GM13977 (cell line): Measurements from ENCODE around the gene RAD18.

Experiments used
- DNase-seq: peaks from one replicate; pipeline ENCODE4 v3.0.0; 2012; ENCODE audit warnings: low spot score
- CTCF ChIP-seq: IDR thresholded peaks from 2 replicates; pipeline ENCODE4 v1.5.1; 2012; ENCODE audit warnings: mild to moderate bottlenecking, control low read depth; ENCODE audit not compliant: insufficient read depth; ENCODE audit errors: extremely low read depth, missing control alignments
- in situ Hi-C: fragments of 300-500 bp; cut with MboI; formaldehyde crosslinking; loops from one replicate; pipeline ENCODE4 v1.12.0; 2022; ENCODE audit warnings: low sequenced_read_pairs, low pct_unique_long_range_greater_than_20kb, mixed read lengths, inconsistent platforms; ENCODE audit not compliant: unreplicated experiment

Gene RAD18

GRCh38 chr3:8865697-8866096 lies 97.6 kb downstream of the RAD18 start:
- in situ Hi-C loops = no loop called here
- DNase-seq = no peak

GRCh38 chr3:8864402-8865350 lies 98.6 kb downstream of the RAD18 start:
- no peak for DNase-seq
- no peak for TF ChIP-seq CTCF
- in situ Hi-C loops = no loop called here

More at GRCh38 chr3:8865697-8866096, 97.6 kb downstream of the RAD18 start:
- TF ChIP-seq CTCF = no peak

GRCh38 chr3:8863891-8864290 lies 99.4 kb downstream of the RAD18 start:
- in situ Hi-C loops = no loop called here
- no peak for TF ChIP-seq CTCF
- no peak for DNase-seq

- no peak for TF ChIP-seq CTCF
- DNase-seq = no peak
- in situ Hi-C loops = no loop called here
Measured at GRCh38 chr3:8857720-8858367, 105.4 kb downstream of the RAD18 start.

GRCh38 chr3:8856721-8857120 lies 106.6 kb downstream of the RAD18 start:
- no peak for TF ChIP-seq CTCF
- DNase-seq = no peak
- in situ Hi-C loops = no loop called here

GRCh38 chr3:8856071-8856470 lies 107.2 kb downstream of the RAD18 start:
- in situ Hi-C loops = no loop called here
- no peak for TF ChIP-seq CTCF
- DNase-seq = no peak
